ENCODE measurements around the gene PDE3B.

Gene PDE3B

GRCh38 chr11:14884667-14885273 lies 241.2 kb downstream of the PDE3B start:
- DNase-seq (ENCODE audit: low read depth in 2 of 2): no peak

GRCh38 chr11:14886513-14886912 lies 242.9 kb downstream of the PDE3B start:
- no peak for DNase-seq (ENCODE audit: low read depth in 2 of 2)

GRCh38 chr11:14891143-14892035 lies 247.8 kb downstream of the PDE3B start:
- DNase-seq (ENCODE audit: low read depth in 2 of 2): peak; percentile 61 to 71

GRCh38 chr11:14892036-14892556 lies 248.5 kb downstream of the PDE3B start, which contains the start of gene CYP2R1:
Gene CYP2R1, minus strand, starts transcription at chr11:14892231. Its CDS starts 26 bp downstream, at chr11:14892205.
- peak; percentile 72 to 82 for DNase-seq (ENCODE audit: low read depth in 2 of 2)

- no peak for DNase-seq (ENCODE audit: low read depth in 2 of 2)
These were observed 249.0 kb downstream of the PDE3B start for GRCh38 chr11:14892577-14892976.

- DNase-seq (ENCODE audit: low read depth in 2 of 2): no peak
These were observed 251.3 kb downstream of the PDE3B start for GRCh38 chr11:14894657-14895598.

- no peak for DNase-seq (ENCODE audit: low read depth in 2 of 2)
These were observed 254.8 kb downstream of the PDE3B start for GRCh38 chr11:14898355-14898754.

GRCh38 chr11:14898906-14899305 lies 255.3 kb downstream of the PDE3B start:
- no peak for DNase-seq (ENCODE audit: low read depth in 2 of 2)

- DNase-seq (ENCODE audit: low read depth in 2 of 2): no peak
These were observed 259.2 kb downstream of the PDE3B start for GRCh38 chr11:14902650-14903350.

GRCh38 chr11:14904745-14905103 lies 261.1 kb downstream of the PDE3B start:
- DNase-seq (ENCODE audit: low read depth in 2 of 2): peak; percentile 58 to 74

GRCh38 chr11:14905104-14906033 lies 261.8 kb downstream of the PDE3B start:
- peak; percentile 29 to 46 for DNase-seq (ENCODE audit: low read depth in 2 of 2)

GRCh38 chr11:14906578-14906977 lies 263.0 kb downstream of the PDE3B start:
- DNase-seq (ENCODE audit: low read depth in 2 of 2): no peak

- no peak for DNase-seq (ENCODE audit: low read depth in 2 of 2)
These were observed 263.4 kb downstream of the PDE3B start for GRCh38 chr11:14906993-14907392.

GRCh38 chr11:14907411-14908213 lies 264.0 kb downstream of the PDE3B start:
- peak; percentile 68 to 72 for DNase-seq (ENCODE audit: low read depth in 2 of 2)

GRCh38 chr11:14908214-14908880 lies 264.7 kb downstream of the PDE3B start:
- DNase-seq (ENCODE audit: low read depth in 2 of 2): no peak

GRCh38 chr11:14914536-14914935 lies 270.9 kb downstream of the PDE3B start:
- DNase-seq (ENCODE audit: low read depth in 2 of 2): no peak

- DNase-seq (ENCODE audit: low read depth in 2 of 2): no peak
These were observed 272.8 kb downstream of the PDE3B start for GRCh38 chr11:14916403-14916802.
